ENCODE data around the gene EXOC3L4.

The EXOC3L4 gene

DNA sequence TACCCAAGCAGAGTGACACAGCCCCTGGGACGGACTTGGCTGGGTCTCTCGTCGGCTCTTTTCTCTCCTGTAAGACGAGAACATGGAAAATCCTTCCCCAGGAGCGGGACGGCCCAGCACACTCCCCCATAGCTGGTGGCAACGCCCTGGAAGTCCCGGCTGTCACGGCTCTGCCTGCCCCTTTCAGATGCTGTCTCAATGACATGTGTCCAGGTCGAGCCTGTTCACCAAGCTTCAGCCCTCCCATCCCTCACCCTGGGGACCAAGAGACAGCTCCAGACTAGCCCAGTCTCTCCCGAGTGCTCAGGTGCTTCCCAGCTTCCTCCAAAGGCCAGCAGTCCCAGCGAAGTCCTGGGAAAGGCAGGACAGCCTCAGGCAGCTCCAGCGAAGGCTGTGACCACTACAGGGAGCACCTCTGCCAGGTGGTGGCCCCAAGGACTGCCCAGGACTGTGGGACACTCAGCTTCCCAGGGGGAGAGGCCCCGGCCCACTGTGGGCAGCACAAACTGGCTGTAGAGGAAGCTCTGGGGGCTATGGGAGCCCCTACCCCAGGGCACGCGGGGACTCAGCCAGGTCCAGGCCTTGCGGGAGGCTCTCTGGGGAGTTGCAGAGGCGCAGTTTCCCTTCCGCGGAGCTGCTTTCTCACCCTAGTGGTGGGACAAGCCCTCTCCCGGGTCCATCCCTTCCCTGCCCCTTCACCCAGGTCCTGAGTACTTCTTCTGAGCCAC is 62.3 kb downstream of the EXOC3L4 start:
- no peak for DNase-seq

DNA sequence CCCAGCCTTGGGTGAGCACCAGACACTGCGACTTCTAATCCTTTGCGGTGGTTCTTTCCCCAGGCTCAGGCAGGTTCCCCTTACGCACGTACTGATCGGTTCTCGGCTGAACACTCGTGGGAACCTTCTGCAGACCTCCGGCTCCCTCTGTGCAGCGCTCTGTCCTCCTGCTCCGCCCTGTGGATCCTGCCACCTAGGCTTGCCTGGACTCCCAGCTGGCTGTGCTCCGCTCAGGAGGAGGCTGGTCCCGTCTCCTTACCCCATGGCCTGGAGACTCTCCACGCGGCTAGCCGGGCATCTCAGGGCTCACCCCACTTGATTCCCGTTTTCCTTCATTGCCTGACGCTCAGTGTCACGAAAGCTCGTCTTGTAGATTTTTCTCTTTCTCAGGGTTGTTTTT is 63.4 kb downstream of the EXOC3L4 start:
- no peak for DNase-seq

DNA sequence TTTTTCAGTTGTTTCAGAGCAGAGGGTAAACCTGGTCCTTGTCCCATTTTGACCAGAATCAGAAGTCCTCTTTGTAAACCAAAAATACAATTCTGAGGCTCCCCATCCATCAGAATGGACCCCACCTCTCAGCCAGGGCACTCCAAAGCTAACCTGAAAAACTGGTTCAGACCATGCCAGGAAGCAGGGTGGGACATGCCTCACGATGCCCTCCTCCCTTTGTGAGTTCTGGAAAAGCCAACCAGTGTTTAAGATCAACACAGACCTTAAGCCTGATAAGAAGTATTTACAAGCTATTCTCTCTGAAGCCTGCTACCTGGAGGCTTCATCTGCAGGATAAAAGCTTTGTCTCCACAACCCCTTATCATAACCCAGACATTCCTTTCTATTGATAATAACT is 64.2 kb downstream of the EXOC3L4 start:
- DNase-seq, result no peak

Data from NCI-H1417 treated with DMSO at 0.1 percent for 48 hours (cell line).